ENCODE measurements around the gene CACNA2D3.

The CACNA2D3 gene

GRCh38 chr3:54905261-54905888, 783.0 kb downstream of the CACNA2D3 start:
- TF ChIP-seq LEF1 (IDR thresholded peaks at IDR 0.05; ENCODE audit: borderline replicate concordance) = no peak
- TF ChIP-seq ELF4 (IDR thresholded peaks at IDR 0.05) = no peak
- no peak for TF ChIP-seq FOXA1 (IDR thresholded peaks at IDR 0.05)
- TF ChIP-seq, protein P1, sequence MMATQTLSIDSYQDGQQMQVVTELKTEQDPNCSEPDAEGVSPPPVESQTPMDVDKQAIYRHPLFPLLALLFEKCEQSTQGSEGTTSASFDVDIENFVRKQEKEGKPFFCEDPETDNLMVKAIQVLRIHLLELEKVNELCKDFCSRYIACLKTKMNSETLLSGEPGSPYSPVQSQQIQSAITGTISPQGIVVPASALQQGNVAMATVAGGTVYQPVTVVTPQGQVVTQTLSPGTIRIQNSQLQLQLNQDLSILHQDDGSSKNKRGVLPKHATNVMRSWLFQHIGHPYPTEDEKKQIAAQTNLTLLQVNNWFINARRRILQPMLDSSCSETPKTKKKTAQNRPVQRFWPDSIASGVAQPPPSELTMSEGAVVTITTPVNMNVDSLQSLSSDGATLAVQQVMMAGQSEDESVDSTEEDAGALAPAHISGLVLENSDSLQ (IDR thresholded peaks at IDR 0.05) = no peak
- TF ChIP-seq BHLHE40 (IDR thresholded peaks at IDR 0.05; ENCODE audit: borderline replicate concordance) = no peak
- TF ChIP-seq ZNF384 (IDR thresholded peaks at IDR 0.05) = no peak
- no peak for DNase-seq (ENCODE audit: extremely low spot score)
- ChIA-PET POLR2A (no interaction called here), CTCF (no interaction called here)

DNA sequence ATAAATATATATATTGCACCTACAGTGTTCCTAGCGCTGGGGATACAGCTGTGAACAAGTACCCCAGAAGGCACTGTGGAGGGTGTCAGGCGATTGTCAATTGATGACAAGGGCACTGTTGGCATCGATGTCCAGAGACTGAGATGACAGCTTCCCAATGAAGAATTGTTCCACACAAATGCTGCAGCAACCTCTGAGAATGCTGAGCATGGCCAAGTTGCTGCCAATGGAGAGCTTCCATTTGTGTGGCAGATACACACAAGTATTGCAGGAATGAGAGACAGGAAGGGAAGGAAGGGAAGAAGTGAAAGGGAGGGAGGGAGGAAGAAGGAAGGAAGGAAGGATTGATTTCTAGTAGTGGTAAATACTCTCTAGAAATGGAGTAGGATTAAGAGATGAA, 783.6 kb downstream of the CACNA2D3 start:
- ChIA-PET POLR2A (no interaction called here), CTCF (no interaction called here)
- TF ChIP-seq ELF4 (IDR thresholded peaks at IDR 0.05) (no peak), FOXA1 (IDR thresholded peaks at IDR 0.05) (no peak), LEF1 (IDR thresholded peaks at IDR 0.05; ENCODE audit: borderline replicate concordance) (no peak), HDGF (IDR thresholded peaks at IDR 0.05; ENCODE audit: borderline replicate concordance) (no peak), FOXM1 (IDR thresholded peaks at IDR 0.05; ENCODE audit: borderline replicate concordance) (no peak), ZNF384 (IDR thresholded peaks at IDR 0.05) (no peak), SUZ12 (IDR thresholded peaks at IDR 0.05) (no peak), SP1 (IDR thresholded peaks at IDR 0.05) (no peak), ARNT (IDR thresholded peaks at IDR 0.05) (no peak), FOXK2 (IDR thresholded peaks at IDR 0.05) (no peak), BHLHE40 (IDR thresholded peaks at IDR 0.05; ENCODE audit: borderline replicate concordance) (no peak), L3MBTL2 (conservative IDR thresholded peaks at IDR 0.05) (no peak), CTBP1 (IDR thresholded peaks at IDR 0.05; ENCODE audit: borderline replicate concordance) (no peak), TARDBP (IDR thresholded peaks at IDR 0.05) (no peak), NFRKB (IDR thresholded peaks at IDR 0.05) (no peak)
- TF ChIP-seq, protein P1 (IDR thresholded peaks at IDR 0.05) = no peak

GRCh38 chr3:54906763-54907162, 784.4 kb downstream of the CACNA2D3 start:
- ChIA-PET POLR2A (no interaction called here), CTCF (no interaction called here)
- TF ChIP-seq, protein P1 (IDR thresholded peaks at IDR 0.05) = no peak
- TF ChIP-seq TARDBP (IDR thresholded peaks at IDR 0.05) (no peak), FOXK2 (IDR thresholded peaks at IDR 0.05) (no peak), SP1 (IDR thresholded peaks at IDR 0.05) (no peak), BHLHE40 (IDR thresholded peaks at IDR 0.05; ENCODE audit: borderline replicate concordance) (no peak), ARNT (IDR thresholded peaks at IDR 0.05) (no peak)
- no peak for DNase-seq (ENCODE audit: extremely low spot score)

More for the DNA sequence above, 783.6 kb downstream of the CACNA2D3 start:
- no peak for DNase-seq (ENCODE audit: extremely low spot score)

DNA sequence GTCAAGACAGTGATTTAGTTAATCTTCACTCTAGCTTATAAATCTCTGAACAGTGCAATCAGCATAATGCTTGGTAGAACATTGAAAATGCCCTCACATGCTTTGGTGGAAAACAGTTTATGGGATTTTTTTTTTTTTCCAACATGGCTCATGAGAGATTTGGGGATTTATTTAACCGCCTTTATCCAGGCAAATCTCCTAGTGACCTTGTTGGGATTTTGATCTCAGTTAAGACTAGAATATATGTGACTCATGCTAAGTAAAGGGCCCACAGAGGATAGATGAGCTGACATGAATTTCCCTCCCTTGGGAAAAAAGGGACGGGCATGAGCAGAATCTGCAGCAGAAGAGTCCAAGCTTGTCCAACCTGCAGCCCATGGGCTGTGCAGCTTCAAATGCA, 786.8 kb downstream of the CACNA2D3 start:
- TF ChIP-seq CTBP1 (IDR thresholded peaks at IDR 0.05; ENCODE audit: borderline replicate concordance) (no peak), NFRKB (IDR thresholded peaks at IDR 0.05) (no peak), BHLHE40 (IDR thresholded peaks at IDR 0.05; ENCODE audit: borderline replicate concordance) (no peak), FOXA1 (IDR thresholded peaks at IDR 0.05) (no peak), LEF1 (IDR thresholded peaks at IDR 0.05; ENCODE audit: borderline replicate concordance) (no peak), SUZ12 (IDR thresholded peaks at IDR 0.05) (no peak), FOXK2 (IDR thresholded peaks at IDR 0.05) (no peak), SP1 (IDR thresholded peaks at IDR 0.05) (no peak), ARNT (IDR thresholded peaks at IDR 0.05) (no peak)
- CTCF ChIA-PET = no interaction called here
- no peak for DNase-seq (ENCODE audit: extremely low spot score)
- POLR2A ChIA-PET = no interaction called here

DNA sequence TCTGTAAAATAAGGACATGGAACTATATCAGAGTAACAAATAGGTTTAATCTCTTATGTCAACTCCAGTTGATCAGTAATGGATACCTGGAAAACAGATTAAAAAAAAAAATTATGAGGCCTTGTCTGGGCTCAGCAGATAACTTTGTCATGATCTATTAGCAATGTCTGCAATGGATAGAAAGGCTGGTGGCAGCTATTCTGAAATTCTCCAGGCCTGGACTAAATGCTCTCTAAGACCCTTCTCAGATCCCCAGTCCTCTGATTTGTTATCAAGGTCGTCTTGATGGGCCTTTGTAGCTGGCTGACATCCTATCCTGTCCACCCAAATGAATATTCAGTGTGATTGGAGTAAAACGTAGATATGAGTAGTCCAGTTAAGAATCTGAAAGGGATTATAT, 791.8 kb downstream of the CACNA2D3 start:
- CTCF ChIA-PET = no interaction called here

GRCh38 chr3:54915181-54915580, 792.8 kb downstream of the CACNA2D3 start:
- no peak for DNase-seq (ENCODE audit: extremely low spot score)
- TF ChIP-seq NFRKB (IDR thresholded peaks at IDR 0.05) (no peak), FOXK2 (IDR thresholded peaks at IDR 0.05) (no peak), FOXA1 (IDR thresholded peaks at IDR 0.05) (no peak), TARDBP (IDR thresholded peaks at IDR 0.05) (no peak), FOXM1 (IDR thresholded peaks at IDR 0.05; ENCODE audit: borderline replicate concordance) (no peak), LEF1 (IDR thresholded peaks at IDR 0.05; ENCODE audit: borderline replicate concordance) (no peak), ELF4 (IDR thresholded peaks at IDR 0.05) (no peak), ZNF384 (IDR thresholded peaks at IDR 0.05) (no peak), CTBP1 (IDR thresholded peaks at IDR 0.05; ENCODE audit: borderline replicate concordance) (no peak), HDGF (IDR thresholded peaks at IDR 0.05; ENCODE audit: borderline replicate concordance) (no peak), SP1 (IDR thresholded peaks at IDR 0.05) (no peak)
- ChIA-PET CTCF (no interaction called here), POLR2A (no interaction called here)

More for the DNA sequence above, 791.8 kb downstream of the CACNA2D3 start:
- no peak for TF ChIP-seq FOXK2 (IDR thresholded peaks at IDR 0.05)
- TF ChIP-seq CTBP1 (IDR thresholded peaks at IDR 0.05; ENCODE audit: borderline replicate concordance) = no peak
- TF ChIP-seq, protein P1 (IDR thresholded peaks at IDR 0.05) = no peak
- TF ChIP-seq ARNT (IDR thresholded peaks at IDR 0.05) = no peak
- TF ChIP-seq TARDBP (IDR thresholded peaks at IDR 0.05) = no peak
- no peak for TF ChIP-seq HDGF (IDR thresholded peaks at IDR 0.05; ENCODE audit: borderline replicate concordance)
- no peak for TF ChIP-seq NFRKB (IDR thresholded peaks at IDR 0.05)
- no peak for TF ChIP-seq ELF4 (IDR thresholded peaks at IDR 0.05)
- TF ChIP-seq FOXA1 (IDR thresholded peaks at IDR 0.05) = no peak
- TF ChIP-seq LEF1 (IDR thresholded peaks at IDR 0.05; ENCODE audit: borderline replicate concordance) = no peak
- no peak for TF ChIP-seq SUZ12 (IDR thresholded peaks at IDR 0.05)
- TF ChIP-seq SP1 (IDR thresholded peaks at IDR 0.05) = no peak
- TF ChIP-seq L3MBTL2 (conservative IDR thresholded peaks at IDR 0.05) = no peak
- no peak for DNase-seq (ENCODE audit: extremely low spot score)
- POLR2A ChIA-PET = no interaction called here

All from HEK293T (cell line).